Effector memory CD4-positive, alpha-beta T cell (primary cell): ENCODE results near the gene UBTF.

Experiments used
- DNase-seq, 3 donors: peaks; one replicate each; pipeline ENCODE4 v3.0.0-alpha.2; 2020
- H3K27ac ChIP-seq: 2 replicates; pipeline ENCODE4 v1.7.0; 2013; ENCODE audit warnings: mild to moderate bottlenecking, low read length, moderate library complexity; ENCODE audit not compliant: insufficient read depth, poor library complexity, severe bottlenecking
- H3K27me3 ChIP-seq: replicated peaks from 2 replicates; pipeline ENCODE4 v1.7.0; 2013; ENCODE audit warnings: mild to moderate bottlenecking, low read length; ENCODE audit not compliant: insufficient read depth, control insufficient read depth, poor library complexity, severe bottlenecking
- H3K36me3 ChIP-seq: 2 replicates; pipeline ENCODE4 v1.7.0; 2013; ENCODE audit warnings: mild to moderate bottlenecking, low read length, moderate library complexity; ENCODE audit not compliant: control insufficient read depth, insufficient read depth
- H3K4me1 ChIP-seq: 2 replicates; pipeline ENCODE4 v1.7.0; 2013; ENCODE audit warnings: low read length, mild to moderate bottlenecking; ENCODE audit not compliant: control insufficient read depth, insufficient read depth, poor library complexity, severe bottlenecking
- H3K4me3 ChIP-seq: 2 replicates; pipeline ENCODE4 v1.7.0; 2013; ENCODE audit warnings: low read length, low read depth, mild to moderate bottlenecking; ENCODE audit not compliant: insufficient read depth, poor library complexity, severe bottlenecking
- H3K9me3 ChIP-seq: 2 replicates; pipeline ENCODE4 v1.7.0; 2013; ENCODE audit warnings: mild to moderate bottlenecking, low read length, moderate library complexity; ENCODE audit not compliant: control insufficient read depth

Gene UBTF

GRCh38 chr17:44214230-44214494 lies 5.3 kb downstream of the UBTF start:
- peaks cover 56% of the 10 kb centered on the region for H3K36me3 ChIP-seq
- DNase-seq = no peak
- H3K27me3 ChIP-seq = no peaks in the 10 kb centered on the region
- H3K27ac ChIP-seq = peak overlapping the region; percentile 7
- peaks cover 55% of the 10 kb centered on the region for H3K4me1 ChIP-seq
- no peak overlapping the region for H3K4me3 ChIP-seq
- no peaks in the 10 kb centered on the region for H3K9me3 ChIP-seq

- Histone ChIP-seq H3K27me3 (no peaks in the 10 kb centered on the region), H3K4me1 (peaks cover 55% of the 10 kb centered on the region), H3K27ac (peak overlapping the region; percentile 7), H3K4me3 (no peak overlapping the region), H3K9me3 (no peaks in the 10 kb centered on the region), H3K36me3 (peaks cover 62% of the 10 kb centered on the region)
- no peak for DNase-seq
Observed at GRCh38 chr17:44213403-44214229, 5.9 kb downstream of the UBTF start.

GRCh38 chr17:44212507-44213402 lies 6.7 kb downstream of the UBTF start:
- Histone ChIP-seq H3K9me3 (no peaks in the 10 kb centered on the region), H3K27ac (no peak overlapping the region), H3K4me1 (peaks cover 50% of the 10 kb centered on the region), H3K36me3 (peaks cover 70% of the 10 kb centered on the region), H3K27me3 (no peaks in the 10 kb centered on the region), H3K4me3 (no peak overlapping the region)
- DNase-seq = no peak

- Histone ChIP-seq H3K4me1 (peaks cover 38% of the 10 kb centered on the region), H3K36me3 (peaks cover 82% of the 10 kb centered on the region), H3K27ac (no peak overlapping the region), H3K27me3 (no peaks in the 10 kb centered on the region), H3K9me3 (no peaks in the 10 kb centered on the region), H3K4me3 (no peak overlapping the region)
- DNase-seq = no peak
Observed at GRCh38 chr17:44211281-44212265, 7.9 kb downstream of the UBTF start.

GRCh38 chr17:44210342-44211192 lies 8.9 kb downstream of the UBTF start:
- peak; percentile 82 to 85 (median 84) for DNase-seq

GRCh38 chr17:44209786-44210341 lies 9.6 kb downstream of the UBTF start:
- DNase-seq = no peak
- H3K9me3 ChIP-seq = no peaks in the 10 kb centered on the region
- peak overlapping the region; percentile 70 for H3K27ac ChIP-seq
- H3K4me3 ChIP-seq = no peak overlapping the region
- peaks cover 71% of the 10 kb centered on the region for H3K36me3 ChIP-seq
- peaks cover 21% of the 10 kb centered on the region for H3K4me1 ChIP-seq
- H3K27me3 ChIP-seq = no peaks in the 10 kb centered on the region

More at GRCh38 chr17:44210342-44211192, 8.9 kb downstream of the UBTF start:
- Histone ChIP-seq H3K9me3 (no peaks in the 10 kb centered on the region), H3K4me1 (peaks cover 28% of the 10 kb centered on the region), H3K27me3 (no peaks in the 10 kb centered on the region), H3K36me3 (peaks cover 78% of the 10 kb centered on the region), H3K27ac (peak overlapping the region; percentile 70), H3K4me3 (no peak overlapping the region)

GRCh38 chr17:44207743-44208142 lies 11.7 kb downstream of the UBTF start:
- H3K27ac ChIP-seq = no peak overlapping the region
- no peaks in the 10 kb centered on the region for H3K27me3 ChIP-seq
- H3K36me3 ChIP-seq = peaks cover 52% of the 10 kb centered on the region
- H3K9me3 ChIP-seq = no peaks in the 10 kb centered on the region
- H3K4me1 ChIP-seq = peaks cover 16% of the 10 kb centered on the region
- DNase-seq = no peak
- no peak overlapping the region for H3K4me3 ChIP-seq

- peaks cover 52% of the 10 kb centered on the region for H3K36me3 ChIP-seq
- H3K4me3 ChIP-seq = no peak overlapping the region
- H3K9me3 ChIP-seq = no peaks in the 10 kb centered on the region
- H3K4me1 ChIP-seq = peaks cover 16% of the 10 kb centered on the region
- no peak overlapping the region for H3K27ac ChIP-seq
- H3K27me3 ChIP-seq = no peaks in the 10 kb centered on the region
- no peak for DNase-seq
Observed at GRCh38 chr17:44207319-44207718, 12.2 kb downstream of the UBTF start.

GRCh38 chr17:44206825-44207155 lies 12.7 kb downstream of the UBTF start:
- Histone ChIP-seq H3K36me3 (peaks cover 47% of the 10 kb centered on the region), H3K4me3 (no peak overlapping the region), H3K9me3 (no peaks in the 10 kb centered on the region), H3K27me3 (no peaks in the 10 kb centered on the region), H3K4me1 (peaks cover 16% of the 10 kb centered on the region), H3K27ac (no peak overlapping the region)
- no peak for DNase-seq
